ENCODE measurements around the gene TAPT1. TPM values are rescaled to one million over a fixed set of nuclear protein-coding genes. Genes with fewer than 3 reads are reported as not detected.

Gene TAPT1
- total RNA-seq, 4 donors from 2014 or later, result 42.1 to 69.0 (median 53.5) TPM

GRCh38 chr4:16194214-16194613 is 32.1 kb downstream of the TAPT1 start:
- intact Hi-C loops (cut with DNase I), result loop anchor here (10.0 kb wide), 1 partner anchor 71 kb away; no protein-coding TSS in a partner anchor
- WGBS, 2 donors, result 74 to 84% methylated on average over 3 of the region's 3 CpGs
- TF ChIP-seq CTCF (IDR thresholded peaks at IDR 0.05) (no peak), POLR2A (IDR thresholded peaks at IDR 0.05) (no peak)
- H3K4me1 ChIP-seq, result peaks cover 4 to 8% of the 10 kb centered on the region in 2 donors
- no peaks in the 10 kb centered on the region for H3K9me3 ChIP-seq
- H3K36me3 ChIP-seq, result peaks cover 17 to 19% of the 10 kb centered on the region in 2 donors
- DNase-seq, result no peak
- no peaks in the 10 kb centered on the region for H3K27me3 ChIP-seq
- H3K4me3 ChIP-seq (replicated peaks in 1 of 3), result no peak overlapping the region
- H3K27ac ChIP-seq, result no peak overlapping the region

- no peaks in the 10 kb centered on the region for H3K27me3 ChIP-seq
- WGBS, 2 donors, result 85 to 90% methylated on average over 5 of the region's 5 CpGs
- no peaks in the 10 kb centered on the region for H3K9me3 ChIP-seq
- no peak overlapping the region for H3K4me3 ChIP-seq (replicated peaks in 1 of 3)
- DNase-seq, result no peak
- H3K4me1 ChIP-seq, result peaks cover 4 to 8% of the 10 kb centered on the region in 2 donors
- intact Hi-C loops (cut with DNase I), result loop anchor here (10.0 kb wide), 1 partner anchor 72 kb away; no protein-coding TSS in a partner anchor
- TF ChIP-seq POLR2A (IDR thresholded peaks at IDR 0.05) (no peak), CTCF (IDR thresholded peaks at IDR 0.05) (no peak)
- H3K36me3 ChIP-seq, result peaks cover 17 to 19% of the 10 kb centered on the region in 2 donors
- no peak overlapping the region for H3K27ac ChIP-seq
Observed at GRCh38 chr4:16192631-16193518, 33.4 kb downstream of the TAPT1 start.

- no peaks in the 10 kb centered on the region for H3K27me3 ChIP-seq
- H3K4me3 ChIP-seq (replicated peaks in 1 of 3), result no peak overlapping the region
- H3K9me3 ChIP-seq, result no peaks in the 10 kb centered on the region
- H3K36me3 ChIP-seq, result peaks cover 17 to 19% of the 10 kb centered on the region in 2 donors
- WGBS, 2 donors, result 82 to 88% methylated on average over 2 of the region's 2 CpGs
- H3K4me1 ChIP-seq, result peaks cover 4 to 5% of the 10 kb centered on the region in 2 donors
- intact Hi-C loops (cut with DNase I), result loop anchor here (10.0 kb wide), 1 partner anchor 73 kb away; no protein-coding TSS in a partner anchor
- H3K27ac ChIP-seq, result no peak overlapping the region
- TF ChIP-seq CTCF (IDR thresholded peaks at IDR 0.05), result no peak
- no peak for TF ChIP-seq POLR2A (IDR thresholded peaks at IDR 0.05)
- no peak for DNase-seq
Observed at GRCh38 chr4:16192057-16192456, 34.2 kb downstream of the TAPT1 start.

- Histone ChIP-seq H3K27ac (no peak overlapping the region), H3K36me3 (peaks cover 24 to 30% of the 10 kb centered on the region in 2 donors), H3K4me1 (no peaks in the 10 kb centered on the region), H3K9me3 (no peaks in the 10 kb centered on the region), H3K4me3 (replicated peaks in 1 of 3) (no peak overlapping the region), H3K27me3 (no peaks in the 10 kb centered on the region)
- intact Hi-C loops (cut with DNase I), result no loop called here
- DNase-seq, result no peak
- TF ChIP-seq POLR2A (IDR thresholded peaks at IDR 0.05) (no peak), CTCF (IDR thresholded peaks at IDR 0.05) (no peak)
Observed at GRCh38 chr4:16187455-16187854, 38.8 kb downstream of the TAPT1 start.

- DNase-seq, result no peak
- Histone ChIP-seq H3K27me3 (no peaks in the 10 kb centered on the region), H3K36me3 (peaks cover 24 to 30% of the 10 kb centered on the region in 2 donors), H3K4me3 (replicated peaks in 1 of 3) (no peak overlapping the region), H3K4me1 (no peaks in the 10 kb centered on the region), H3K9me3 (no peaks in the 10 kb centered on the region), H3K27ac (no peak overlapping the region)
- intact Hi-C loops (cut with DNase I), result no loop called here
- WGBS, 2 donors, result 93 to 94% methylated on average over 1 of the region's 1 CpG
- no peak for TF ChIP-seq POLR2A (IDR thresholded peaks at IDR 0.05)
- TF ChIP-seq CTCF (IDR thresholded peaks at IDR 0.05), result no peak
Observed at GRCh38 chr4:16186986-16187385, 39.3 kb downstream of the TAPT1 start.
